Right renal pelvis (tissue), 4 donors: ENCODE results near the gene DNASE2B. TPM values are rescaled to one million over a fixed set of nuclear protein-coding genes. Genes with fewer than 3 reads are reported as not detected.

ENCODE experiments used
- DNase-seq, 4 donors: peaks; one replicate each; pipeline ENCODE4 v3.0.0-alpha.2; 2013; ENCODE audit warnings: low read depth in 4 of 4, low spot score in 3 of 4, missing footprints in 1 of 4
- polyA plus RNA-seq, 4 donors: library from polyadenylated mRNA; unstranded; fragments of 120-200 nt; gene quantifications; one replicate each; pipeline ENCODE4 v1.2.1, GENCODE V29; 2013; ENCODE audit not compliant: insufficient read length in 4 of 4

DNASE2B gene, protein sequence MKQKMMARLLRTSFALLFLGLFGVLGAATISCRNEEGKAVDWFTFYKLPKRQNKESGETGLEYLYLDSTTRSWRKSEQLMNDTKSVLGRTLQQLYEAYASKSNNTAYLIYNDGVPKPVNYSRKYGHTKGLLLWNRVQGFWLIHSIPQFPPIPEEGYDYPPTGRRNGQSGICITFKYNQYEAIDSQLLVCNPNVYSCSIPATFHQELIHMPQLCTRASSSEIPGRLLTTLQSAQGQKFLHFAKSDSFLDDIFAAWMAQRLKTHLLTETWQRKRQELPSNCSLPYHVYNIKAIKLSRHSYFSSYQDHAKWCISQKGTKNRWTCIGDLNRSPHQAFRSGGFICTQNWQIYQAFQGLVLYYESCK
- polyA plus RNA-seq: under 1 TPM in 1 of 4 donors, not detected in 3; 0.24 TPM

DNA sequence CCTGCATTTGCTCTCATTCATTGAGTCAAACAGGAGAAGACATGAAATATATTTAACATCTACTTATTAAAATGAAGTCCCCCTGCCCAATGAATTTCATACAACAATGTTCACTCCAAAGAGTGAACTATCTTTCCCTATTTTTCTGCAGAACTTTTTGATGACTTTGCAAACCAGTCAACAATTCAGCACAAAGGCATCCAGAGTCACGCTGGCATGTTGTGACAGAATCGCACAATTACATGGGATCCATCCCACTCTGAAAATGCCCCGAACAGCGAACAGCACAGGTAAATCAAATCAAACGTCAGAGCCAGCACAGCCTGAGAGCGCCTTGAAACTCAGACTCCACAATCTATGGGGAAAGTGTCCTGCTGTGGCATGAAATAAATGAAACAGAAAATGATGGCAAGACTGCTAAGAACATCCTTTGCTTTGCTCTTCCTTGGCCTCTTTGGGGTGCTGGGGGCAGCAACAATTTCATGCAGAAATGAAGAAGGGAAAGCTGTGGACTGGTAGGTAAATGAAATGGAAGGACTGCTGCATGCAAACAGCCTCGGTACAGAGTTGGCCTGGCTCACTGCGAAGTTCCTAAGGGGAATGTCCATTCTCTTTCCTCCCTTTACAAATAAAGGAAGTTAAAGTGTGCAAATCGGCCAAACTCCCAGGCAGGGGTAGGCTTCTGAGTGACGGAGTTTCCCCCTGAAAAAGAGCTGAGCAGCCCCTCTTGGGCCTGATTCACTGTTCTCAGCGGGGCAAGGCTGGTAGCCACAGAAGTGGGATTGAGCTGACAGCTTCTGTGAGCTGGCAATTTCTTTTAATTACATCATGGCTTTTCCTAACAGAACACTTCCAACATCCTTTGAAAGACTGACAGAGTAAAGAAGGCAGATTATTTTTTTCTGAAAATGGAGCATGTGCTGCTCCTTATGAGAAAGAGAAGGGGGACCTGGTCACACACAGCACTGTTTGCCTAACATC is at the start of gene DNASE2B:
DNASE2B (plus strand) TSS at position 310 of the 981 bp plus-strand sequence; CDS start at position 391, 81 bp downstream.
- DNase-seq: no peak

DNA sequence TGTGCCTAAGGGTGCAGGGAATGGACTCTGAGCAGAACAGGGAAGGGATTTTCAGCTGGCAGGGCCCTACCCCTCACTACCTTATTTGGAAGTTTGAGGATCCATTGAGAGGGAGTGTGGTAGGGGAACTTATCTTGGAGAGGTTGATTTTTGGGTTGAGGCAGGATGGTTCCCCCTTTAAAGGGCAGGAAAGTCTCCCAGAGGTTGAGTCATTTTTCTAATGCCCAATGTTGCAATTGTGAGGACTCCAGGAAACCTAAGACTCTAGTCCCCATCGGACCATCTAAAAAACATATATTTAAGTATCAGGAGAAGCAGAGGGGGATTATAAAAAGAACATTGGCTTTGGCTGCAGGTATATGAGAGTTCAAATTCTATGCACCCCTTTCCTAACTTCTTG is 49.5 kb upstream of the DNASE2B start:
- no peak for DNase-seq

DNA sequence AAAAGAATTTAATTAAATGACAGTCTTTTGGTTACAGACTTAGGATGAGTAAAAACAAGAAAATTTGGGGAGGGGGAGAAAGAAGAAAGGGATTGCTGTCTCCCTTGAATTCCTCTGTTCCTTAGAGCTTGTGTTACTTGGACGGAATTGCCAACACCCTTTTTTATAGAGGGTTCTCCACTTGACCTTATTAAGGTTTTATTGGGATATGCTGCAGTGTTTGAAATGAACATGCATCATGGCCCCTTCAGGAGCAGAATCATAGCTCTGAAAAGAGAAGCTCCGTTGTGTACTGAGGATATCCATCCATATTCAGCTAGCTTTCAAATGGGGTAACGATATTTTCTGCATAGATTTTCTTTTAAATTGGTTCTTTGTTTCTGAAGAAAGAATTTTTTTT is 48.2 kb upstream of the DNASE2B start:
- no peak for DNase-seq

DNA sequence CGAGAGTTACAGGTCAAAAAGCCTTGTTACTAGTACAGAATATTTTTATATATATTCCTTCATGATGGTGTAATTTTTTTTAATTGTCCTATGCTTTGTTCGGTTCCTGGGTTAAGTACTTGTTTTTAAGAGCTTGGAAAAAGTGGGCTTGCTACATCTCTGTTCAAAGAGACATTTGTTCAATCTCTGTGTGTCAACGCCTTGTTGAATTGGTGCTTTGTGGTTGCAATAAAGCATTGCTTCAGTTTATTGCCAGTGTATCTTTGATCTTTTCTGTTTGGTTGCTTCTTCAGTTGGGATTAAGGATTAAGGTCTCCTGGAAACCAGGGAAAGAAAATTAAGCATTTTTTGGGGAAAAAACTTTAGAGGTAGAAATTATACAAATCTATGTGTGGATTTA is 47.7 kb upstream of the DNASE2B start:
- no peak for DNase-seq

DNA sequence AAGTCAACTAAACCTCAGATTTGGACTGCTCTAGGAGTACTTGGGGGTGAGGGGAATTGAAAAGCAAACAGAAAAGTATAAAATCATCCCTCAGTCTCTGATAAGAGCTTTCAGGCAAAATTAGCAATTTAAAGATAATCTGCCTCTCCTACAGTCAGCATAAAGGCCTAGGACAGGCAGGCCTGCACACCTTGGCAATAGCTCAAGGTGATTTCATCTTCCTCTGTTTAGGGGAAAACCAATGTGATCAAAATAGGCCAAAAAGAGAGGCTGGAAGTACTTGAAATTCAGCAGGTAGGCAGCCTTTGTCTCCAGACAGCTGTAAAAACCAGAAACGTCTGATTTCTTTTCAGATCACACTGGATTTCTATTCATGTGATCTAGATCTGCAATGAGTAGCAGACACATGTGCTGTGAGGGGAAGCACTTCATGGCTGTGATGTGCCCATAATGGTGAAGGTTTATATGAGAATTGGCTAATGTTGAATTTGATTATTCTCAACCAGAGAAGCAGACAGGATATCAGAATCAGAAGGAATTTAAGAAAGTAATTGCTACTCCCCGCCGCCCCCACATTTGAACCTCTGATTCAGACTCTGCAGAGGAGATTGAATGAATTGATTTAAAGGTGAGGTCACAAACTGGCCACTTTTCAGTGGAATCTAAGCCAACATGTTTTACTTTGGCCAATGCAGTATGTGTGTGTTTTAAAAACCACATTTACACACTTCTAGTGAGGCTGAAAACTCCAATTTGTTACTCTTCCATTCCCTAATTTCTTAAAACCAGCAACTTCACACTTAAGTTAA is 45.8 kb upstream of the DNASE2B start:
- no peak for DNase-seq

DNA sequence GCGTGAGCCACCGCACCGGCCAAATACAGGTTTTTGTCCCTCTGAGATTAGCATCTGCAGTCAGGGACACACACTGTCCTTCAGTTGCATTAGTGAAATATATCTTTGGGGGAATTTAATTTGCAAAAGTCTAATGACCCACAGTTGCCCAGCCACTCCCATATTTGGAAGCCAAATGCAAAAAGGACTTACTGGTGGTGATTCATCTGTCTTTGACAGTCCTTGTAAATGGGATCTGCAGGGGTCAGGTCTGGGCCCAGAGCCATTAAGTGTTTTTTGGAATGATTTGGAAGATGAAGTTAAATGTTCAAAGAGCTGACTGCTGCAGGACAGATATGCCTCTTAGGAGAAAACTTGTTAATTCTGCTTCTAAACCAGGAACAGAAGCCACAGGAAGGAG is 44.6 kb upstream of the DNASE2B start:
- DNase-seq: no peak

DNA sequence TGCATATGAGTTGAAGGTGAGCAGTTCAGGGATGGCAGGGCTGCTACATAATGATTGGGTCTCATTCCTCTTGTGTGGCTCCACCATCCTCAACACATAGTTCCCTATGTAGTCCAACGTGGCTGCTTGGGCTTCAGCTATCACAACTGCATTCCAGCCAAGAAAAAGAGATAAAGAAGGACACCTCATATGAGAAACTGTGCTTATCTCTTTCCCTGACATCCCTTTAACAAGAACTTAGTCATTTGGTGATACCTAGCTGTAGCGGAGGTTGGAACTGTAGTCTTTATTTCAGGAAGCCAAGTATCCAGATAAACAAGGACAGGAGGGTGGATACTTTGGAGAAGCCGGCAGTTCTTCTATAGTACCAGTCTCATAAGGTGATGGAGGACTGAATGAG is 42.7 kb upstream of the DNASE2B start:
- DNase-seq: no peak

DNA sequence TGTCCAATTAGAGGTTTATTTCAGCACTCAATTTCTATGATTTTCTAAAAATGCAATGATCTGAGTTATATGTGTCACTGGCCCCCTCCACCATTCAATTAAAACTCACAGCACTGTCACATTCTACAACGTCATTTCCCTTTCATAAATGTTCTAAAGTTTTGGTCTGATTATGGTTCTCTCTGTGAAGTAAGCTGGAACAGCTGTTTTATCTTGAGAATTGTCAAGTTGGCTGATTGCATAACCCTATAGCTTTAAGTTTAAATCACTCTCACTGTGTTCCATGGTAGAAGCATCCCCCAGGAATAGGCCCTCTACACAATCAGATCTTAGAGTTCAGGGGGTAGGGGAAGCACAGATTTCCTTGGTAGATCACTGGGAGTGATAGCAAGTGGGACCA is 41.4 kb upstream of the DNASE2B start:
- DNase-seq: no peak

DNA sequence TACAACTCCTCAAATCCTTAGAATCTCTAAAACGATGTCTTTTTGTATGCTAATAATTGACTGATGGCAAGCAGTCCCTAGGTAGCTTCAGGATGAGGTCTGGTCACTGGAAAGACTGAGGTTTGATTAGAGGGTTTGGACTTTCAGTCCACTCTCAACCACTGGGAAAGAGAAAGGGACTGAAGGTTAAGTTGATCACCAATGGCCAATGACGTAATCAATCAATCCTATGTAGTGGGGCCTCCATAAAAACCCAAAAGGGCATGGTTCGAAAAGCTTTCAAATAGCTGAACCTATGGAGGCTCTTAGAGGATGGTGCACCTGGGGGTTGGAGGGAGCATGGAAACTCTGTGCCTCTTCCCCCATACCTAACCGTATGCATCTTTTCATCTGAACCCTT is 39.6 kb upstream of the DNASE2B start:
- DNase-seq: no peak

DNA sequence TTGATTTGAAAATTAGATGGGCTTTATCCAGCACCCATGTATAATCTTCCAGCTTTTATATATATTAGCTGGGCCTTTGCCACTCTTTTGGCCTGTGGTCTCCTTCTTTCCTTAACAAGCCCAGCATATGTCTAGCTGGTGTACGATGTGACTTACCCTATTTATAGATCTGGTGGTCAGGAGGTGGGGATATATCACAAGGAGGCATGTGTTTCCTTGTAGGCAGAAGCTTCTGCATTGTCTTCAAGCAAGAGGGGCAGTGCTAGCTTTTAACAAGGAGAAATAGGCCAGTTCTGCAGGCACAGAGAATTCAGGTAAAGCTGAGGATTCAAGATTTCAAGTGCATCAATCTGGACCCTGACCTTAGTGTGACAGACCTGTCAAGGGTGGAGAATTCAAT is 38.0 kb upstream of the DNASE2B start:
- DNase-seq: no peak

DNA sequence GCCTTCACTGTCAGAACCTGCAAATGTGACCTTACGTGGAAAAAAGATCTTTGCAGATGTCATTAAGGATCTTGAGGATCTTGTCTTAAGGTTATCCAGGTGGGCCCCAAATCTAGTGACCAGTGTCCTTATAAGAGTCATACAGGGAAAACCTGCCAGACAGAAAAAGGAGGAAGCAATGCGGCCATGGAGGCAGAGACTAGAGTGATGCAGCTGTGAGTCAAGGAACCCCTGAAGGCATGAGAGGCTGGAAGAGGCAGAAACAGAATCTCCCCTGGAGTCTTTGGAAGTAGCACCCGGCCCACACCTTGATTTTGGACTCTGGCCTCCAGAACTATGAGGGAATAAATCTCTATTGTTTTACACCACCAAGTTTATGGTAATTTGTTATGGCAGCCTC is 36.5 kb upstream of the DNASE2B start:
- DNase-seq: no peak

DNA sequence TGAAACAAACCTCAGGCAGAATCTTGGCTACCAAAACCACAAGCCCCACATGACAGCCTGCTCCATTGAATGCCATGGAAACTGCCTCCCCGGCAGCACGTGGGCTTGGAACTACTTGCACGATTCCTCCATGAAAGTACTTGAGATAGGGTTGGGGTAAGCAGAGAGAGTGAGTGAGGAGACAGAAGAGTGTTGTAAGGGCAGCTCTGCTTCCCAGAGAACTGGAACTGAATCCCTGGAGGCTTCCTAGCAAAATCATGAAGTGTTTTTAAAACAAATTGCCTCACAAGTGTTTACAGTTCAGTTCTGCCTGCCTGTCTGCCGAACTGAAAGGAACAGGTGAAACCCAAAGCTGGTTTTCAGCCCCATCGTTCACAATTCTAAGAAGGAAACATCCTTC is 35.3 kb upstream of the DNASE2B start:
- DNase-seq: no peak

DNA sequence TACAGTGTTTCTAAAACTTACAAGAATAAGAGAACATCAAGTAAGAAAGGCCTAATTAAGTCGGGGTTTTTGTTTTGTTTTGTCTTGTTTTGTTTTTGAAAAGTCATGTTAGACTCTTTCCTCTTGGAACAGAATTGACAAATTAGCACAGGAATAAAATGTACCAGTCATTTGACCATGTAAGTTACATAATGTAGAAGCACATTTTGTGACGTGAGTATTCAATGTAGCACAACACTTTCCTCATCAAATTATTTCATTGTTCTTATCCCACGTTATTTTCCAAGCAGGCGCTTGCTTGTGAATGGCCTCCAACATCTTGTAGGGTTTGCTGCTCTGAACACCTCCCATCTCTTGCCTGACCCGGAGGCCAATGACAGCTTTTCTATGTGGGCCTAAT is 34.7 kb upstream of the DNASE2B start:
- no peak for DNase-seq

DNA sequence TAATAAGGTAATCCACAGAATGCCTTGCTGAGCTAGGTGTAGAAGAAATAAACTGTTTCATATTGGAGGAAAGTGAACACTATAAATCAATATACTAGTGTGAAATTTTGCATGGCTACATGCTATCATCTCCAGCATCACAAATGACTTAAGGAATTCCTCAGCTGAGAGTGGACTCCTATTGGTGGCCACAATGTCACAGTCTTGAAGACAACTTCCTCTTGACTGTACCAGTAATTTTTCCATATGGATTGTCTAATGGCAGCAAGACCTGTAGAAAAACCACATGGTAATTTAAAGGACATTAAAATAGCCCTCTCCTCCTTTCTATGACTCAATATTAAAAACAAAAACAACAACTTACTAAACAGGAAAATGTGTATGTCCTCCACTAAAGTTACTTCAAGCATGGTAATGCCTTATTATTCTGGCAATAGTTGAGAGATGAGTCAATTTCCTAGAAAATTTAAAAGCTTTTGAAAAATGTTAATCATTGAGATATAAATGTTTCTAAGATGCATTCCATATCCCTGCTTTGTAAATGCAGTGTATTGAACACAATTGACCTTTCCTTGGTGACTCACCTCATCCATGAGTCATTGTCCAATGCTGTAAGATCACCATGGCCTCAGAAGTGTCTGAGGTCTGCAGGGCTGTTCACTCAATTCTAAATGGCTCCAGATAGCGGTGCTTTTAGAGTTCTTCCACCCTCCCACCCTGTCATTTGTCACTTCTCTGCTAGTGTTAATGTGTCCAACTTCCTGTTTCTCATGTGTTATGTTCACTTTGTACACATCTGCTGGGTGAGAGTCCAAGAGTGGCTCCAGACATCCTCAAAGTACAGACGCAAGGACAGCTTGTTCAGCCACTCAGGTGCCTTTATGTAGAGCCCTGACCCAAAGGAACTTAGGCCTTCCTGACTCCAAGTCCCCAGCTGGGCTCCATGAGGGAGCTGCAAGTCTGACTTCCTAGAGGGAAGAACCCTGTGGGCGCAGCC is 32.8 kb upstream of the DNASE2B start:
- DNase-seq: no peak

DNA sequence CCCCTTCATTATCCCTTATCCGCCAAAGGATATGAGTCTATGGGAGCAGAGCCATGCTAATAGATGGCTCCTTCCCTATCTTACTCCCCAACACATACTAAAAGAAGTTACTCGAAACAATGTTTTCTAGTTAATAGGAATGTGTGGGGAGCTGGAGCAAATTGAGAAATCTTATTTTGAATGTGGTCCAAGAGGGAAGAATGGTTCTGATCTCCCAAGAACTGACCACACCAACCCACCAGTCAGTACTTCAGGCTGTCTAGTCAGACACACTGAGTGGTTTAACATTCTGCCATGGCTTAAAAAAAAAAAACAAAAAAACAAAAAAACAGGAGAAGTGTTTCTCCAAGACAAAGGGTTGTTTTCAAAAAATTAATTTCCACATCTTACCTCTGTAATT is 31.5 kb upstream of the DNASE2B start:
- DNase-seq: no peak

DNA sequence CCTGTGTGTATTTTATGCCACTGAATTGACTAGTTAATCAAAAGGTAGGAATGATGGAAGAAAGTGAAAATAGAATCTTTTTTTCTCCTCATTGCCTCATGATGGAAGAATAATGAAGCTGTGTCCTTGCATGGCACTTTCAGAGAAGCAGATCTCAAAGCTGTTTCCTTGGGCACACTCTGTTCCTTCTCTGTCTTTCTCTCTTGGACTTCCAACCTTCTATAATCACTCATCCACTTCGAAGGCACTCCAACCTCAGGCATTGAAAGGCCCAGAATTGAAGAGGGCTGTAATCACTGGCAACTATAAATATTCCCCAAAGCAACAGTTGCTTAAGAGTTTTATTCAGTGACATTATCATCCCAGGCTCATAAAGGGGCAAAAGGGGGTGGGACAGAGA is 31.1 kb upstream of the DNASE2B start:
- DNase-seq: no peak

DNA sequence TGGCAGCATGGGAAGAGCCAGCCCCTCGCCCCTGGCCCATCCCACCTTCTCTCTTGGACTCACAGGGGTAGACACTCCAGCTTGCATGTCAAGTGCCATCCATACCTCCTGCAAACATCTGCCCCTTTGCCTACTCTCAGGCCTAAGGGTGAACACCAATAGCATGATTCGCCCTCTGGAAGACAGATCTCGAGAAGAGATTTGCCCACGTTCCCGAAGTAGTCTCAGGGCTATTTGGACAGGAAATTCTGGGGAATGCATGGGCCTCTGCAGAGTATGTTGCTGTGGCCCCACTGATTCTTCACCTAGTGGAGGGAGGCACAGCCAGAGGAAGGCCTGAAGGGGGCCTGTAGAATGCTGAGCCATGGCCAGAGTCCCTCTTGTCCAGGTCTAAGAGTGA is 29.8 kb upstream of the DNASE2B start:
- DNase-seq: no peak

DNA sequence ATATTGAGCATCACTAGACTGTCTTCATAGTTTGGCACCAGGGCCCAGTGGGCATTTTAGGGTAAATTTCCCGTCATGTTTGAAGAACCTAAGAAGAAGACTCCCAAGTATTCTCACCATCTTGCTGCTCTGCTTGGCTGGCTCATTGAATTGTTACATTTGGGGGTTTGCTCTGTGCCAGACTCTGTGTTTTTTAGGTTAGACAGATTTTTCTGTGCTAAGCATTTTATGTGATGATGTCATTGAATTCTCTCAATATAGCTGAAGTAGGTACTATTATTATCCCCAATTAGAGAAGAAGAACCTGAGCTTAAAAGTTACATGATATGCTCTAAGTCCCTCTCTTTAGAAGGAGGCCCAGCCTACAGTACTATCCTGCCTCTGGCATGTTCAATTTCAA is 28.0 kb upstream of the DNASE2B start:
- DNase-seq: no peak

DNA sequence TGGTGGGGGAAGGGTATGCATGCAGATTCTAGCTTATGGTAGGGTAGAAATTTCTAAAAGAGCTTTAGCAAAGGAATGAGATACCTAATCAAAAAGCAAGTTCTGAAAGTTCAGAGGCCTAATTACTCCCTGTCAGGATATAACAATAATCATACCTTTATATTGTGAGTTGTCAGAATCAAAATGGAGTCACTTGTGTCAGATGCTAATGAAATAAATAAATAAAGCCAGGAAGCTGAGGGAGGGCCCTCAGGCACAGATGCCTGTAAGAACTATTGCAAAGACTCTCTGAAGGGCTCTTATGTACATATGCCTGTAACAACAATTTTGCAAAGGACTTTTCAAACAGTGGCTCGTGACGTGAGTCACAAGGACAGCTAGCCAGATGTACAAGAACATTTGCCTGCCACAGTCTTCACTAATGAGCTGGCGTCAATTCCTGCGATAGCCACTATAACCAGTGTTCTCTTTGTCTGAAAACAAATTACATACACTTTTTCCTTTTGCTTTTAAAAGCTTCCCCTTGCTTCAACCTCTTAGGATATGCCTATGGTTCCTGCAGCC is 27.4 kb upstream of the DNASE2B start:
- no peak for DNase-seq
